Measurements from ENCODE around the gene SLC4A8. TPM values are rescaled to one million over a fixed set of nuclear protein-coding genes. Genes with fewer than 3 reads are reported as not detected.

Gene SLC4A8
- total and polyA plus RNA-seq, 4 experiments from 2014 or later, result 0.14 to 0.77 (median 0.58) TPM

GRCh38 chr12:51413791-51414190, 10.8 kb upstream of the SLC4A8 start:
- no peaks in the 10 kb centered on the region for H3K4me1 Mint-ChIP-seq
- intact Hi-C loops (cut with micrococcal nuclease), result no loop called here

GRCh38 chr12:51415931-51416330, 8.7 kb upstream of the SLC4A8 start:
- Histone ChIP-seq H3K4me3 (ENCODE audit: low read length in 2 of 2) (no peak overlapping the region), H3K36me3 (ENCODE audit: insufficient read depth, low read length) (no peaks in the 10 kb centered on the region), H3K27ac (ENCODE audit: low read depth, low read length) (no peak overlapping the region), H3K4me1 (ENCODE audit: insufficient read depth, low read length) (no peaks in the 10 kb centered on the region), H3K27me3 (ENCODE audit: insufficient read depth, low read length) (no peaks in the 10 kb centered on the region), H3K9me3 (ENCODE audit: control insufficient read depth in 1 of 2, low read length in 2 of 2) (no peaks in the 10 kb centered on the region)
- Mint-ChIP-seq H3K4me1 (no peaks in the 10 kb centered on the region), H3K4me3 (no peak overlapping the region), H3K36me3 (no peaks in the 10 kb centered on the region), H3K27ac (no peak overlapping the region), H3K9me3 (no peaks in the 10 kb centered on the region), H3K27me3 (no peaks in the 10 kb centered on the region)
- POLR2A ChIA-PET (ENCODE audit: partially characterized antibody), result no interaction called here
- CTCF ChIA-PET (ENCODE audit: partially characterized antibody), result interaction anchor here (0.7 to 1.2 kb wide), 2 partner anchors 14 to 464 kb away, joined by 3 read pairs; no protein-coding TSS in a partner anchor
- intact Hi-C loops (cut with micrococcal nuclease), result no loop called here
- DNase-seq, result no peak

More at GRCh38 chr12:51413791-51414190, 10.8 kb upstream of the SLC4A8 start:
- Histone ChIP-seq H3K36me3 (ENCODE audit: insufficient read depth, low read length) (no peaks in the 10 kb centered on the region), H3K9me3 (ENCODE audit: control insufficient read depth in 1 of 2, low read length in 2 of 2) (no peaks in the 10 kb centered on the region), H3K27ac (ENCODE audit: low read depth, low read length) (no peak overlapping the region), H3K27me3 (ENCODE audit: insufficient read depth, low read length) (no peaks in the 10 kb centered on the region), H3K4me3 (ENCODE audit: low read length in 2 of 2) (no peak overlapping the region), H3K4me1 (ENCODE audit: insufficient read depth, low read length) (no peaks in the 10 kb centered on the region)
- DNase-seq, result no peak
- Mint-ChIP-seq H3K27me3 (no peaks in the 10 kb centered on the region), H3K27ac (no peak overlapping the region), H3K4me3 (no peak overlapping the region), H3K9me3 (no peaks in the 10 kb centered on the region), H3K36me3 (no peaks in the 10 kb centered on the region)
- ChIA-PET CTCF (ENCODE audit: partially characterized antibody) (no interaction called here), POLR2A (ENCODE audit: partially characterized antibody) (no interaction called here)

- Mint-ChIP-seq H3K4me3 (no peak overlapping the region), H3K4me1 (no peaks in the 10 kb centered on the region)
Measured at GRCh38 chr12:51417826-51418225, 6.8 kb upstream of the SLC4A8 start.

GRCh38 chr12:51419425-51420193, 5.0 kb upstream of the SLC4A8 start:
- intact Hi-C loops (cut with micrococcal nuclease), result loop anchor here (5.0 kb wide), 1 partner anchor 458 kb away; no protein-coding TSS in a partner anchor
- Mint-ChIP-seq H3K27ac (peak overlapping the region in 2 of 7 donors; percentile 46 to 66), H3K27me3 (no peaks in the 10 kb centered on the region), H3K4me3 (no peak overlapping the region), H3K4me1 (peaks cover 5 to 10% (median 6%) of the 10 kb centered on the region in 4 donors), H3K9me3 (no peaks in the 10 kb centered on the region), H3K36me3 (no peaks in the 10 kb centered on the region)
- Histone ChIP-seq H3K9me3 (ENCODE audit: control insufficient read depth in 1 of 2, low read length in 2 of 2) (no peaks in the 10 kb centered on the region), H3K36me3 (ENCODE audit: insufficient read depth, low read length) (no peaks in the 10 kb centered on the region), H3K4me1 (ENCODE audit: insufficient read depth, low read length) (peaks cover 6% of the 10 kb centered on the region), H3K27me3 (ENCODE audit: insufficient read depth, low read length) (no peaks in the 10 kb centered on the region), H3K27ac (ENCODE audit: low read depth, low read length) (no peak overlapping the region), H3K4me3 (ENCODE audit: low read length in 2 of 2) (no peak overlapping the region)
- no peak for DNase-seq
- ChIA-PET CTCF (ENCODE audit: partially characterized antibody) (interaction anchor here (0.6 to 1.4 kb wide), 3 partner anchors 113 to 462 kb away, joined by 3 to 7 read pairs (median 5); no protein-coding TSS in a partner anchor), POLR2A (ENCODE audit: partially characterized antibody) (no interaction called here)

More at GRCh38 chr12:51417826-51418225, 6.8 kb upstream of the SLC4A8 start:
- Histone ChIP-seq H3K27ac (ENCODE audit: low read depth, low read length) (no peak overlapping the region), H3K4me3 (ENCODE audit: low read length in 2 of 2) (no peak overlapping the region), H3K4me1 (ENCODE audit: insufficient read depth, low read length) (no peaks in the 10 kb centered on the region), H3K36me3 (ENCODE audit: insufficient read depth, low read length) (no peaks in the 10 kb centered on the region), H3K9me3 (ENCODE audit: control insufficient read depth in 1 of 2, low read length in 2 of 2) (no peaks in the 10 kb centered on the region), H3K27me3 (ENCODE audit: insufficient read depth, low read length) (no peaks in the 10 kb centered on the region)
- intact Hi-C loops (cut with micrococcal nuclease), result no loop called here
- CTCF ChIA-PET (ENCODE audit: partially characterized antibody), result interaction anchor here (1.2 kb wide), 2 partner anchors 11 to 22 kb away, joined by 3 read pairs; no protein-coding TSS in a partner anchor
- Mint-ChIP-seq H3K9me3 (no peaks in the 10 kb centered on the region), H3K27me3 (no peaks in the 10 kb centered on the region), H3K36me3 (no peaks in the 10 kb centered on the region), H3K27ac (no peak overlapping the region)
- POLR2A ChIA-PET (ENCODE audit: partially characterized antibody), result no interaction called here
- DNase-seq, result no peak

- H3K27me3 Mint-ChIP-seq, result no peaks in the 10 kb centered on the region
- H3K36me3 Mint-ChIP-seq, result no peaks in the 10 kb centered on the region
- H3K27ac Mint-ChIP-seq, result peak overlapping the region in 2 of 7 donors; percentile 29 to 71
- H3K27me3 ChIP-seq (ENCODE audit: insufficient read depth, low read length), result no peaks in the 10 kb centered on the region
- no peaks in the 10 kb centered on the region for H3K9me3 Mint-ChIP-seq
- H3K9me3 ChIP-seq (ENCODE audit: control insufficient read depth in 1 of 2, low read length in 2 of 2), result no peaks in the 10 kb centered on the region
- DNase-seq, result peak; percentile 39 to 54 (median 42)
- H3K27ac ChIP-seq (ENCODE audit: low read depth, low read length), result no peak overlapping the region
- H3K4me1 Mint-ChIP-seq, result peaks cover 9 to 10% (median 10%) of the 10 kb centered on the region in 4 donors
- no peaks in the 10 kb centered on the region for H3K36me3 ChIP-seq (ENCODE audit: insufficient read depth, low read length)
- H3K4me3 ChIP-seq (ENCODE audit: low read length in 2 of 2), result no peak overlapping the region
- peak overlapping the region in 1 of 8 donors; percentile 20 for H3K4me3 Mint-ChIP-seq
- ChIA-PET POLR2A (ENCODE audit: partially characterized antibody) (no interaction called here), CTCF (ENCODE audit: partially characterized antibody) (interaction anchor here (0.6 to 2.1 kb wide), 11 partner anchors 16 to 403 kb away, joined by 3 to 22 read pairs (median 4); no protein-coding TSS in a partner anchor)
- intact Hi-C loops (cut with micrococcal nuclease), result loop anchor here (1.0 to 5.0 kb wide), 2 partner anchors 111 to 456 kb away; no protein-coding TSS in a partner anchor
- H3K4me1 ChIP-seq (ENCODE audit: insufficient read depth, low read length), result peaks cover 6% of the 10 kb centered on the region
Measured at GRCh38 chr12:51421266-51421884, 3.3 kb upstream of the SLC4A8 start.

- no peaks in the 10 kb centered on the region for H3K36me3 ChIP-seq (ENCODE audit: insufficient read depth, low read length)
- Mint-ChIP-seq H3K27ac (peak overlapping the region in 5 of 7 donors; percentile 51 to 87 (median 62)), H3K36me3 (no peaks in the 10 kb centered on the region), H3K9me3 (no peaks in the 10 kb centered on the region), H3K4me1 (peaks cover 9 to 10% (median 10%) of the 10 kb centered on the region in 4 donors), H3K27me3 (no peaks in the 10 kb centered on the region), H3K4me3 (peak overlapping the region; percentile 79 to 88 (median 85))
- no peak overlapping the region for H3K27ac ChIP-seq (ENCODE audit: low read depth, low read length)
- intact Hi-C loops (cut with micrococcal nuclease), result loop anchor here (2.0 to 5.0 kb wide), 3 partner anchors 61 to 453 kb away; no protein-coding TSS in a partner anchor
- H3K27me3 ChIP-seq (ENCODE audit: insufficient read depth, low read length), result no peaks in the 10 kb centered on the region
- POLR2A ChIA-PET (ENCODE audit: partially characterized antibody), result interaction anchor here (1.1 kb wide), 1 partner anchor 23 kb away, joined by 3 read pairs; no protein-coding TSS in a partner anchor
- H3K9me3 ChIP-seq (ENCODE audit: control insufficient read depth in 1 of 2, low read length in 2 of 2), result no peaks in the 10 kb centered on the region
- no peak for DNase-seq
- peak overlapping the region in 1 of 2 donors; percentile 51 for H3K4me3 ChIP-seq (ENCODE audit: low read length in 2 of 2)
- H3K4me1 ChIP-seq (ENCODE audit: insufficient read depth, low read length), result peaks cover 6% of the 10 kb centered on the region
- CTCF ChIA-PET (ENCODE audit: partially characterized antibody), result interaction anchor here (0.6 to 1.7 kb wide), 7 partner anchors 9 to 451 kb away, joined by 3 to 4 read pairs (median 3); no protein-coding TSS in a partner anchor
Measured at GRCh38 chr12:51424094-51424661, 453 bp upstream of the SLC4A8 start.

GRCh38 chr12:51428256-51428655, 3.6 kb downstream of the SLC4A8 start:
- DNase-seq, result no peak
- Histone ChIP-seq H3K4me3 (ENCODE audit: low read length in 2 of 2) (no peak overlapping the region), H3K27ac (ENCODE audit: low read depth, low read length) (no peak overlapping the region), H3K9me3 (ENCODE audit: control insufficient read depth in 1 of 2, low read length in 2 of 2) (no peaks in the 10 kb centered on the region), H3K27me3 (ENCODE audit: insufficient read depth, low read length) (no peaks in the 10 kb centered on the region), H3K4me1 (ENCODE audit: insufficient read depth, low read length) (peaks cover 6% of the 10 kb centered on the region), H3K36me3 (ENCODE audit: insufficient read depth, low read length) (no peaks in the 10 kb centered on the region)
- no peaks in the 10 kb centered on the region for H3K36me3 Mint-ChIP-seq
- intact Hi-C loops (cut with micrococcal nuclease), result no loop called here
- H3K4me1 Mint-ChIP-seq, result peaks cover 8 to 10% (median 9%) of the 10 kb centered on the region in 4 donors
- H3K27me3 Mint-ChIP-seq, result no peaks in the 10 kb centered on the region
- POLR2A ChIA-PET (ENCODE audit: partially characterized antibody), result no interaction called here
- H3K4me3 Mint-ChIP-seq, result no peak overlapping the region
- CTCF ChIA-PET (ENCODE audit: partially characterized antibody), result interaction anchor here (1.5 kb wide), 1 partner anchor 59 kb away, joined by 3 read pairs; no protein-coding TSS in a partner anchor
- H3K9me3 Mint-ChIP-seq, result no peaks in the 10 kb centered on the region
- H3K27ac Mint-ChIP-seq, result peak overlapping the region in 1 of 7 donors; percentile 68

Data from CD4-positive, alpha-beta memory T cell (primary cell).